Measurements from ENCODE around the gene RRBP1. TPM values are rescaled to one million over a fixed set of nuclear protein-coding genes. Genes with fewer than 3 reads are reported as not detected.
"Not testable (repeated sequence)": the region's sequence is repeated elsewhere in the genome, so short reads cannot be mapped to it uniquely, and the experiment has no call there.

RRBP1 gene
- total RNA-seq, 1 donor from 2014 or later, result 86.8 TPM

DNA sequence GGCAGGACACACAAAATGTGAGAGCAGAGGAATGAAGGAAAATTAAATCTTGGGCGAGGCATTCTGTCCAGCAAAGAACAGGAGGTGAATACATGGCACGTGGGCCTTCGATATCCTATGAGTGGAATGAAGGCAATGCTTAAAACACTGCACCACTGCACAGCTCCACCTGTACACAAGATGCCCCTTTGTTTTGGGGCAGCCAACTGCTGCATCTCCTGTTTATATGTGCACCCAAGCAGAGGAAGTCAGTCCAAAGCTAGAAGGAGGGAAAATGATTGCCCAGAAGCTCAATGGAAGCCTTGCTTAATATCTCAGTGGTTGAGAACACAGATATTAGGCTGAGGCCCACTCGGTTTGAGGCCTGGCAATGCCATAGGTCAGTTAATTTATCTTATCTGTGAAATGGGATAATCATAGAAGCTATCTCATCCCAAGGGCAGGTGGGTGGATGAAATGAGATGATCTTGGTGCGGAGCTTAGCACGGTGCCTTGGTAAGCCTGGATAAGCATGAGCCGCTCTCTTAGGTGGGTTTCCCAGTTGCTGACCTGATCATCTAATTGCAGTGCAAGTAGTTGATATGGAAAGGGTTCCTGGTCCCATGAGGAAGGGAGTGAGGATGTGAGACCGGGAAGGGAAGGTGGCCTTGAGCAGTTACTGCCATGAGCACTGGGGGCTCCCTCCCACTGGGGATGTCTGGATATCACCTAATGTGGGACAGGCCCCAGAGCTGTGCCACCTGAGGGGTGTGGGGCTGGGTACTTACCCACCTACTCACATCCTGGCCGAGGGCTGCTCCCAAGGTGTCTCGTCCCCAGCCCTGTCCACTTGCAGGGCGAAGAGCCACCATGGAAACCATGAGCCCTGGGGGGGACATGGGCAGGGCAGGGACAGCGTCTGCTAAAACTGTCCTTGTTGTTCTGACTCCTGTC, 27.6 kb upstream of the RRBP1 start:
- no peak for DNase-seq (ENCODE audit: low read depth)

- no peak for DNase-seq (ENCODE audit: low read depth)
Observed at GRCh38 chr20:17708675-17709360, 26.8 kb upstream of the RRBP1 start.

DNA sequence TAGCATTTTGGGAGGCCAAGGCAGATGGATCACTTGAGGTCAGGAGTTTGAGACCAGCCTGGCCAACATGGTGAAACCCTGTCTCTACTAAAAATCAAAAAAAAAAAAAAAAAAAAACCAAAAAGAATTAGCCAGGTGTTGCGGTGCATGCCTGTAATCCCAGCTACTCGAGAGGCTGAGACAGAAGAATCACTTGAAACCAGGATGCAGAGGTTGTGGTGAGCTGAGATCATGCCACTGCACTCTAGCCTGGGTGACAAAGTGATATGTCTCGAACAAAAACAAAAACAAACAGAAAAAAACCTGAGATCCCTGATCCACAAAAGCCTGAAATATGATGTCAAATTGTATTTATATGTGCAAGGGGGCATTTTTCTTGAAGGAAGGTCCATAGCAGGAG, 25.9 kb upstream of the RRBP1 start:
- DNase-seq (ENCODE audit: low read depth), result not testable (repeated sequence)

GRCh38 chr20:17706632-17707031, 24.6 kb upstream of the RRBP1 start:
- DNase-seq (ENCODE audit: low read depth), result no peak

DNA sequence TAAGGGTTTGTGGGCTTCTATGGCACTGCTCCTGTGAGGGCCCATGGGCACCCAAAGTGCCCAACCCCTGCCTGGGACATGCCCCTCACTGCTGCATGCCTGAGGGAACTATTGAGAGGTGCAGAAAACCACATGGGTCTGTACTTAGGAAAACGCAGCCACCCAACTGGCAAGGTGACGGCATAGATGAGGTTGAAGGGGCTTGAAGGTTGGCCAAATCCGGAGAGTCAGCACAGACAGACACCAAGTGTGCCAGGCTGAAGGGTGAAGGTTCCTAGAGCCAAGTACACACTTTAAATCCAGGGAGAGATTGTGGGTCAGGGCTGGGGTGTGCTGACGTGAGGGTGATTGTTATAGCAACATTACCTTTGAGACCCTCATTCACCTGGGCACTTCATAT, 23.9 kb upstream of the RRBP1 start:
- no peak for DNase-seq (ENCODE audit: low read depth)

DNA sequence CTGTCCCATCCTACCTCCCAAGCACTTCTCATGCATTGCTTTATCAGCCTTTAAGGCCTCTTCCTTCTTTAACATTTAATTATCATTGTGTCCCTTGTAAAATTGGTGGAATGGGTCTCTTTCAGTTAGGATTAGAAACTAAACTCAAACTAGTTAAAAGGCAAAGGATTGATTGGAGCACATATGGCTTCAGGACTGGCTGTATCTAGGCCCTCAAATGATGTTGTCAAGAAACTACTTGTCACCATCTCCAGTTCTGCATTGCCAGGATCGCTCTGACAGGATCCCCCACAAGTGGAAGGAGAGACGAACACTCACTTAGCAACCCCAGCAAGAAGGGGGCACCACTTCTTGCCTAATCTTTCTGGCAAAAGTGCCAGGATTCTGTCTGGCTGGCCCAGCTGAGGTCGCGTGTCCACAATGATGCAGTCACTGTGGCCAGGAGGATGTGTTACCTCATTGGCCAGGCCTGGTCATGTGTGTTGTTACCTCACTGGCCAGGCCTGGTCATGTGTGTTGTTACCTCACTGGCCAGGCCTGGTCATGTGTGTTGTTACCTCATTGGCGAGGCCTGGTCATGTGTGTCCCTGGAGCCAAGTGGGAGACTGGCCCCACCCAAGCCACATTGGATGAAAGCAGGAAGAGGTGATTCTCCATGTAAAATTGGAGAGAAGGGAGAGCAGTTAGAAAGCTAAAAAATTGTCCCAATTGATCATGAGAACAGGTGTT, 22.7 kb upstream of the RRBP1 start:
- no peak for DNase-seq (ENCODE audit: low read depth)

DNA sequence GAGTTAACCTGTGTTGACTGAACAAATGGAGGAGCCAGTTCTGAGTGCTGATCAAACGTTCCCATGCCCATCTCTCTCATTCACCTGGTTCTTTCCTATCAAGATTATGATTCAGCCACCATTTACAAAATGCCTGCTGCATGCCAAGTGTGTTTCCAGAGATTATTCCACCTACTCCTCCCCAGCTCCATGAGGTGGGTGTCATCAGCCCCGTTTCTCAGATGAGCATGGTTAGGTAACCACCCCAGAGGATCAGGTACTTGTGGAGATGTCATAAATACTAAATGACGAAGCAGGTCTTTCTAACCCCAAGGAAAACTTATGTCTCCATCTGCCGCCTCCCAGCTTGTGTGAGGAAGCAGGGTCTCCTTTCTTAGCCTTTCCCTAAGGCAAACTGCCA, 19.8 kb upstream of the RRBP1 start:
- DNase-seq (ENCODE audit: low read depth), result no peak

DNA sequence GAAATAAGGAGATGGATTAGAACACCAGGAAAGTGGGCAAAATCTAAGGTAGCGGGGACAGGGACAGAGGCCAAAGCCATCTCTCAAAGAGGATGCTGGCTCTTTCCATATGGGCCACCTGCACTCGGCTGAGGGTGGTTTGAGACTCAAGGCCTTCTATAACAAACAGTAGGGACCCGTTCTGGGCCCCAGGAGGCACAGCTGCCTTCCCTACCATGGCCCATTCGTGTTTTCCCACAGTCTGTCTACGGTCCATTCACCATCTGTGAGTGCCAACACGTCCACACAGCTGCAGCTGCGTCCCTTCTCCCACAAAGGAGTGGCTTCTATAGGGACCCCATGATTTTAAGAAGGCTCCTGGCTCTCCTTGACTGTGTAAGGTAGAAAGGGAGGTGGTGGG, 18.6 kb upstream of the RRBP1 start:
- DNase-seq (ENCODE audit: low read depth), result no peak

DNA sequence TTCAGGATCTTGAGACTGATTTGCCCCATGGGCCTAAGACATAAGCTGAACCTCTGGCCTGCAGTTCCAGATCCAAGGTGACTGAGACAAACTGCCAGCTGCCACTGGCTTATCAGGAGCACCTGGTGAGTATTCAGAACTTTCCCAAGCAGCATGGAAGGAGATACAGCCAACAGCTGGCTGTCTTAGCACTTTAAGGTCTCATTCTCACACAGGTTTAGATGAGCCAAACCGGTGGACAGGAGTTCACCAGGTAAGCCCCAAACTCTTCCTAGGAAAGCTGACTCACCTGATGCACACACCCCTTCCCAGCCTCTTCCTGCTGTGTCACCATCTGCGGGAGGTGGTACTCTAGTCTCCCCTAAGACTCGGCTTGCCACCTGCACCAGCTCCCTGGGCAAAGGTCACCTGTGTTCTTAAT, 17.9 kb upstream of the RRBP1 start, which contains the start of gene BANF2:
TSS of gene BANF2 (plus strand) at position 36 of the 421 bp plus-strand sequence. CDS start 25,060 bp downstream, outside the sequence.
- DNase-seq (ENCODE audit: low read depth), result no peak

GRCh38 chr20:17698384-17698783, 16.3 kb upstream of the RRBP1 start:
- DNase-seq (ENCODE audit: low read depth), result no peak

DNA sequence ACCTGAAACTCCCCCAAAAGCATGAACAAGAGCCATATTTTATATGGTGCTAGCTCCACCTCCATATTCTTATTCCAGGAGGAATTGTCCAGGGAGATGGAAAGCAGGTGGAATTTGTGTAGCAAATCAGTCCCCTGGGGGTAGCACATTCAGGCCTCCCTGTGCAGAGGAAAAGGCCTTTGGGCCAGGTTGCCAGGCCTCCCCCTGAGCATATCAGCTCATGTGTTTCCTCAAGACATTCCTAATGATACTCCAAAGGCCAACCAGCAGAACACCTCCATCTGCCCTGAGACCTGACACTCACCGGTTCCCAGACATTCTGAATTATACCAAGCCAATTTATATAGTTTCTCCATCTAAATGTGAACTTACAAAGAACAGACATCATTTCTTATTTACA, 15.1 kb upstream of the RRBP1 start:
- DNase-seq (ENCODE audit: low read depth), result no peak

- DNase-seq (ENCODE audit: low read depth), result no peak
Observed at GRCh38 chr20:17696287-17696686, 14.2 kb upstream of the RRBP1 start.

- DNase-seq (ENCODE audit: low read depth), result no peak
Observed at GRCh38 chr20:17694767-17695166, 12.7 kb upstream of the RRBP1 start.

- no peak for DNase-seq (ENCODE audit: low read depth)
Observed at GRCh38 chr20:17693444-17694001, 11.5 kb upstream of the RRBP1 start.

GRCh38 chr20:17691758-17692157, 9.7 kb upstream of the RRBP1 start:
- DNase-seq (ENCODE audit: low read depth), result no peak

- DNase-seq (ENCODE audit: low read depth), result no peak
Observed at GRCh38 chr20:17690144-17690543, 8.1 kb upstream of the RRBP1 start.

GRCh38 chr20:17688965-17689364, 6.9 kb upstream of the RRBP1 start:
- no peak for DNase-seq (ENCODE audit: low read depth)

- DNase-seq (ENCODE audit: low read depth), result no peak
Observed at GRCh38 chr20:17687800-17688199, 5.8 kb upstream of the RRBP1 start.

GRCh38 chr20:17685168-17685567, 3.1 kb upstream of the RRBP1 start:
- no peak for DNase-seq (ENCODE audit: low read depth)

DNA sequence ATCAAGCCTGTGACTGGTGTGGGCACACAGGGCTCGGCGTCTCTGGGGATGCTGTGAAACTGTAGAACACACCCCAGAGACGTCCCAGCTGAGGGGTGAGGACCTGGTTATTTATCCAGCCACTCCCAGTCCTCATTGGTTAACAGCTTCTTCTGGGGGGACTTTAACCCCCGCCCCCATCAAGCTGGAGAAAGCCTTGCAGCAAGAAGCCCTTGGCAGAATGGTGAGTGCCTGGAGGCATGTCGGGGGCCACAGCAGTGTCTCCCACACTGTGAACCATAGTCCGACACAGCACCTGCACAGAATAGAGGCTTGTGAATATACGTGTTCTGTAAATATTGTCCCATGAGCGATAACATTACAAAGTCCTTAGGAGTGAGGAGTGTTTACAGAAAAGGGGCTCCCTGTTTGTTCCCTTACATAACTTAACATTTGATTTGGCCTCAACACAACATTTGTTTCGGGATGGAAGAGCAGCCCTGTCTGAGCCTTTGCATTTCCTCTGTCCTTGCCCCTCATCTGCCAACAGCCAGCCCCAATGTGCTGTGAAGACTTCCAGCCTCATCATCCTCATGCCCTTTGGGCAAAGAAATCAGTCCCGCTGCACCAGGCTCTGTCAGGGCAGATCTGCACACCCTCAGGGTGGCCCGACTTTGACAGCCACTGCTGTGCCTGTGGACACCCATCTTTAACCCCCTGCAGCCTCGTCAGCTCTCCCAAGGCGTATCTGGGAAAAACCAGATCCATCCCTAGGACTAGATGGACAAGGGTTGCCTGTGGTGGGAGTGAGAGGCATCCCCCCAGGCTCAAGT, 2.2 kb upstream of the RRBP1 start:
- no peak for DNase-seq (ENCODE audit: low read depth)
